Activated CD4-positive, alpha-beta T cell treated with anti-CD3 and anti-CD28 coated beads for 24 hours (primary cell): Measurements from ENCODE around the gene ST6GALNAC5.
"Not testable (repeated sequence)": the region's sequence is repeated elsewhere in the genome, so short reads cannot be mapped to it uniquely, and the experiment has no call there.

ENCODE experiments used
- DNase-seq, 2 donors: peaks; one replicate each; pipeline ENCODE4 v3.0.0-alpha.2; 2020; ENCODE audit warnings: low read depth in 2 of 2

The ST6GALNAC5 gene

GRCh38 chr1:76939050-76939816 is 72.0 kb downstream of the ST6GALNAC5 start:
- no peak for DNase-seq

GRCh38 chr1:76939817-76940216 is 72.5 kb downstream of the ST6GALNAC5 start:
- DNase-seq: no peak

GRCh38 chr1:76940571-76941335 is 73.5 kb downstream of the ST6GALNAC5 start:
- no peak for DNase-seq

GRCh38 chr1:76942549-76942948 is 75.3 kb downstream of the ST6GALNAC5 start:
- DNase-seq: no peak

GRCh38 chr1:76944942-76945341 is 77.7 kb downstream of the ST6GALNAC5 start:
- DNase-seq: no peak

- no peak for DNase-seq
These were observed 81.6 kb downstream of the ST6GALNAC5 start for GRCh38 chr1:76948846-76949245.

- DNase-seq: no peak
These were observed 82.2 kb downstream of the ST6GALNAC5 start for GRCh38 chr1:76949503-76949902.

- DNase-seq: no peak
These were observed 83.0 kb downstream of the ST6GALNAC5 start for GRCh38 chr1:76950306-76950705.

GRCh38 chr1:76951153-76951552 is 83.9 kb downstream of the ST6GALNAC5 start:
- DNase-seq: no peak

- no peak for DNase-seq
These were observed 88.4 kb downstream of the ST6GALNAC5 start for GRCh38 chr1:76955652-76956051.

GRCh38 chr1:76957961-76958360 is 90.7 kb downstream of the ST6GALNAC5 start:
- DNase-seq: no peak

GRCh38 chr1:76958828-76959227 is 91.5 kb downstream of the ST6GALNAC5 start:
- no peak for DNase-seq

GRCh38 chr1:76959556-76959955 is 92.3 kb downstream of the ST6GALNAC5 start:
- DNase-seq: no peak

- DNase-seq: no peak
These were observed 94.0 kb downstream of the ST6GALNAC5 start for GRCh38 chr1:76961181-76961819.

GRCh38 chr1:76961820-76962207 is 94.5 kb downstream of the ST6GALNAC5 start:
- no peak for DNase-seq

GRCh38 chr1:76981267-76981666 is 114.0 kb downstream of the ST6GALNAC5 start:
- DNase-seq: not testable (repeated sequence)

GRCh38 chr1:76989976-76990375 is 122.7 kb downstream of the ST6GALNAC5 start:
- no peak for DNase-seq

GRCh38 chr1:76993036-76993435 is 125.8 kb downstream of the ST6GALNAC5 start:
- DNase-seq: no peak

- DNase-seq: no peak
These were observed 131.4 kb downstream of the ST6GALNAC5 start for GRCh38 chr1:76998582-76999223.

- DNase-seq: no peak
These were observed 140.4 kb downstream of the ST6GALNAC5 start for GRCh38 chr1:77007675-77008074.

GRCh38 chr1:77010937-77011336 is 143.7 kb downstream of the ST6GALNAC5 start:
- DNase-seq: no peak

GRCh38 chr1:77012066-77012465 is 144.8 kb downstream of the ST6GALNAC5 start:
- DNase-seq: no peak
